GM18519 (cell line): Measurements from ENCODE around the gene IFT43.

ENCODE experiments used
- ATAC-seq: cut with Tn5 transposase; IDR thresholded peaks from one replicate; pipeline ENCODE4 v1.9.1; 2021; ENCODE audit warnings: mild to moderate bottlenecking, moderate library complexity; ENCODE audit not compliant: unreplicated experiment, low FRiP score

IFT43 gene

GRCh38 chr14:76067536-76067935 lies 82.0 kb downstream of the IFT43 start:
- ATAC-seq: no peak

- no peak for ATAC-seq
Observed at GRCh38 chr14:76073717-76074116, 88.2 kb downstream of the IFT43 start.

GRCh38 chr14:76077340-76077739 lies 91.8 kb downstream of the IFT43 start:
- no peak for ATAC-seq

- ATAC-seq: no peak
Observed at GRCh38 chr14:76078501-76078900, 92.9 kb downstream of the IFT43 start.

GRCh38 chr14:76080025-76080424 lies 94.5 kb downstream of the IFT43 start:
- ATAC-seq: no peak

GRCh38 chr14:76080471-76080870 lies 94.9 kb downstream of the IFT43 start:
- ATAC-seq: no peak

GRCh38 chr14:76081642-76082041 lies 96.1 kb downstream of the IFT43 start:
- ATAC-seq: no peak

GRCh38 chr14:76083796-76084765 lies 98.5 kb downstream of the IFT43 start:
- no peak for ATAC-seq

- ATAC-seq: no peak
Observed at GRCh38 chr14:76085358-76085757, 99.8 kb downstream of the IFT43 start.

- ATAC-seq: no peak
Observed at GRCh38 chr14:76086636-76087035, 101.1 kb downstream of the IFT43 start.

GRCh38 chr14:76088326-76088725 lies 102.8 kb downstream of the IFT43 start:
- ATAC-seq: no peak

GRCh38 chr14:76088771-76089571 lies 103.4 kb downstream of the IFT43 start:
- ATAC-seq: no peak

GRCh38 chr14:76089575-76089974 lies 104.0 kb downstream of the IFT43 start:
- ATAC-seq: no peak

GRCh38 chr14:76090616-76091391 lies 105.2 kb downstream of the IFT43 start:
- no peak for ATAC-seq

GRCh38 chr14:76093077-76093476 lies 107.5 kb downstream of the IFT43 start:
- no peak for ATAC-seq

- no peak for ATAC-seq
Observed at GRCh38 chr14:76096257-76096656, 110.7 kb downstream of the IFT43 start.

GRCh38 chr14:76097547-76097946 lies 112.0 kb downstream of the IFT43 start:
- ATAC-seq: no peak

GRCh38 chr14:76098047-76098446 lies 112.5 kb downstream of the IFT43 start:
- ATAC-seq: no peak

- no peak for ATAC-seq
Observed at GRCh38 chr14:76098916-76099675, 113.5 kb downstream of the IFT43 start.

- ATAC-seq: no peak
Observed at GRCh38 chr14:76100236-76100635, 114.7 kb downstream of the IFT43 start.
